HepG2 (cell line): Measurements from ENCODE around the gene GBP1.

Source experiments
- DPF2 ChIP-seq: sonication (generic); formaldehyde crosslinking; IDR thresholded peaks from 2 replicates; pipeline ENCODE4 v1.4.0; 2020; ENCODE audit warnings: mild to moderate bottlenecking, low read depth, missing genetic modification reagents, borderline replicate concordance
- KDM1A ChIP-seq: IDR thresholded peaks from 2 replicates; pipeline ENCODE4 v1.6.1; 2016; ENCODE audit warnings: missing compliant biosample characterization
- NCOA2 ChIP-seq: sonication (generic); formaldehyde crosslinking; IDR thresholded peaks from 2 replicates; pipeline ENCODE4 v1.8.0; 2022; ENCODE audit warnings: inconsistent platforms
- NFYC ChIP-seq: IDR thresholded peaks from 2 replicates; pipeline ENCODE4 v1.6.1; 2016; ENCODE audit warnings: missing genetic modification reagents, missing compliant biosample characterization
- PHF20 ChIP-seq: sonication (generic); formaldehyde crosslinking; IDR thresholded peaks from 2 replicates; pipeline ENCODE4 v1.5.0; 2020; ENCODE audit warnings: mild to moderate bottlenecking, missing genetic modification reagents
- POLR2A ChIP-seq, 2 experiments: IDR thresholded peaks; 2 replicates each; pipeline ENCODE4 v1.6.1; 2011; ENCODE audit warnings: low read depth in 2 of 2, low read length in 2 of 2, mild to moderate bottlenecking in 1 of 2, moderate library complexity in 1 of 2; ENCODE audit not compliant: insufficient read depth in 1 of 2
- SIN3B ChIP-seq: fragments of 150-350 bp; IDR thresholded peaks from 2 replicates; pipeline ENCODE4 v1.6.1; 2014; ENCODE audit warnings: low read length
- YY1 ChIP-seq: IDR thresholded peaks from 2 replicates; pipeline ENCODE4 v1.6.1; 2011; ENCODE audit warnings: low read length, low read depth, moderate library complexity, mild to moderate bottlenecking; ENCODE audit not compliant: insufficient read depth, insufficient replicate concordance

DNA sequence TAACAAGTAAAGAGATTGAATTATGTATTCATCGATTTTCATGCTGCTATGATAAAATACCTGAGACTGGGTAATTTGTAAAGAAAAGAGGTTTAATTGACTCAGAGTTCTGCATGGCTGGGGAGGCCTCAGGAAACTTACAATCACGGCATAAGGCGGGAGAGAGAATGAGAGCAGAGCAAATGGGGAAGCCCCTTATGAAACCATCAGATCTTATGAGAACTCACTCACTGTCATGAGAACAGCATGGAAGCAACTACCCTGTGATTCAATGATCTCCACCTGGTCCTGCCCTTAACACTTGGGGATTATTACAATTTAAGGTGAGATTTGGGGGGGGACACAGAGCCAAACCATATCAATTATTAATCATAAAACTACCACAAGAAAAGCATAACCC, 39.1 kb downstream of the GBP1 start:
- TF ChIP-seq POLR2A (IDR thresholded peaks at IDR 0.05; ENCODE audit: insufficient read depth in 1 of 2, low read depth in 2 of 2, low read length in 2 of 2) (no peak), NCOA2 (no peak), SIN3B (no peak), KDM1A (CRISPR knock-in tag) (no peak), NFYC (CRISPR knock-in tag) (no peak), YY1 (no peak), PHF20 (CRISPR knock-in tag) (no peak), DPF2 (CRISPR knock-in tag) (no peak)
